PC-9 (cell line): ENCODE data around the gene SSR1. TPM values are rescaled to one million over a fixed set of nuclear protein-coding genes. Genes with fewer than 3 reads are reported as not detected.

Experiments used
- BruUV-seq: library from RNA; stranded (reverse); fragments of 400-500 nt; replicated peaks from 2 replicates; lab custom pipeline; 2021; lab: Mats Ljungman, UMichigan
- CTCF ChIA-PET: fragments of 300-600 bp; sonication (Branson Sonifier 250); formaldehyde crosslinking; loops from one replicate; lab custom pipeline; 2022; ENCODE audit warnings: antibody characterized with exemption; lab: Charles Lee
- POLR2A ChIA-PET: fragments of 300-600 bp; sonication (Branson Sonifier 250); formaldehyde crosslinking; loops from one replicate; lab custom pipeline; 2022; ENCODE audit warnings: antibody characterized with exemption; ENCODE audit not compliant: unreplicated experiment; lab: Charles Lee
- DNase-seq, 2 experiments: peaks; one replicate each; pipeline versions ENCODE4 v3.0.0 to v3.0.0-alpha.2; 2015 to 2022; ENCODE audit warnings: mixed read lengths in 1 of 2
- H2AFZ ChIP-seq: fragments of 200-600 bp; sonication (generic); 2 replicates; pipeline ENCODE4 v1.8.1; 2017; ENCODE audit warnings: antibody characterized with exemption
- H3F3A ChIP-seq: fragments of 200-600 bp; sonication (generic); 2 replicates; pipeline ENCODE4 v1.8.1; 2017; ENCODE audit warnings: antibody characterized with exemption, mild to moderate bottlenecking, low read depth; ENCODE audit not compliant: insufficient read depth
- H3K27ac ChIP-seq: fragments of 200-600 bp; sonication (generic); 2 replicates; pipeline ENCODE4 v1.6.1; 2016; ENCODE audit warnings: mixed run types
- H3K27me3 ChIP-seq: fragments of 200-600 bp; sonication (generic); 2 replicates; pipeline ENCODE4 v1.6.1; 2016; ENCODE audit warnings: low read depth, mixed run types; ENCODE audit not compliant: insufficient read depth
- H3K36me3 ChIP-seq: fragments of 200-600 bp; sonication (generic); 2 replicates; pipeline ENCODE4 v1.6.1; 2016; ENCODE audit warnings: low read depth, mixed run types
- H3K4me1 ChIP-seq: fragments of 200-600 bp; sonication (generic); replicated peaks from 2 replicates; pipeline ENCODE4 v1.6.1; 2016; ENCODE audit warnings: mixed run types; ENCODE audit not compliant: insufficient read depth
- H3K4me2 ChIP-seq: fragments of 200-600 bp; sonication (generic); 2 replicates; pipeline ENCODE4 v1.6.1; 2017; ENCODE audit warnings: mixed run types
- H3K4me3 ChIP-seq: fragments of 200-600 bp; sonication (generic); 2 replicates; pipeline ENCODE4 v1.6.1; 2016; ENCODE audit warnings: mixed run types
- H3K79me2 ChIP-seq: fragments of 200-600 bp; sonication (generic); 2 replicates; pipeline ENCODE4 v1.6.1; 2017; ENCODE audit warnings: low read depth, mixed run types
- H3K9me2 ChIP-seq: fragments of 200-600 bp; sonication (generic); 2 replicates; pipeline ENCODE4 v1.8.1; 2017; ENCODE audit warnings: mild to moderate bottlenecking; ENCODE audit not compliant: insufficient read depth
- H3K9me3 ChIP-seq: fragments of 200-600 bp; sonication (generic); 2 replicates; pipeline ENCODE4 v1.8.1; 2016; ENCODE audit warnings: low read depth; ENCODE audit not compliant: insufficient read depth
- H4K20me1 ChIP-seq: fragments of 200-600 bp; sonication (generic); 2 replicates; pipeline ENCODE4 v1.8.1; 2017; ENCODE audit not compliant: insufficient read depth
- EZH2 ChIP-seq: fragments of 200-600 bp; sonication (generic); IDR thresholded peaks from 2 replicates; pipeline ENCODE4 v1.8.0; 2017; ENCODE audit warnings: antibody characterized with exemption, low read depth
- intact Hi-C: fragments of 100-400 bp; cut with micrococcal nuclease; formaldehyde crosslinking; loops from one replicate; pipeline ENCODE4 v1.10.0; 2022; ENCODE audit not compliant: unreplicated experiment
- total RNA-seq: library from RNA; stranded (reverse); gene quantifications from 2 replicates; pipeline ENCODE4 v1.2.3, GENCODE V29; 2021
- TF ChIP-seq, protein P1 (sequence below): fragments of 200-600 bp; sonication (generic); conservative IDR thresholded peaks from 2 replicates; pipeline ENCODE4 v1.6.1; 2017; ENCODE audit warnings: mixed run types, antibody characterized with exemption, mild to moderate bottlenecking, moderate library complexity

Gene SSR1
- total RNA-seq, 1 experiment from 2014 or later = 118 TPM

DNA sequence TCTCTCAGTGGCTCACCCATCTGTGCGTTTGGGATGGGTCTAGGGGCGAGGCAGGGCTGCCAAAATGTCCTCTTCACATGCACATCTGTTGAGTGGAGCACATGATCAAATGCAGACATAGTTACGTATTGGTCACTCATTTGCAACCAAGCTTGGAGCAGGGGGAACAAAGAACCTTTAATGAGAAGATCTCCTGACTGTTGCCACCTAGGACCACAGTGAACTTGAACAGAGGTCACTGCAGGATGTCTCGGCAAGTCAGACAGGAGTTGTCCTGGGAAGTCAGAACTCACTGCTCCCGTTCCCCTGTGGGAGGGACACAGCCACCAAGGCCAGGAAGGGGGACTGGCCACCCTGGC, 73.4 kb downstream of the SSR1 start:
- H3K4me1 ChIP-seq = peaks cover 52% of the 10 kb centered on the region
- no peaks in the 10 kb centered on the region for H3K9me3 ChIP-seq
- H3K79me2 ChIP-seq = peaks cover 24% of the 10 kb centered on the region
- H4K20me1 ChIP-seq = no peaks in the 10 kb centered on the region
- ChIA-PET CTCF (no interaction called here), POLR2A (no interaction called here)
- TF ChIP-seq, protein P1, sequence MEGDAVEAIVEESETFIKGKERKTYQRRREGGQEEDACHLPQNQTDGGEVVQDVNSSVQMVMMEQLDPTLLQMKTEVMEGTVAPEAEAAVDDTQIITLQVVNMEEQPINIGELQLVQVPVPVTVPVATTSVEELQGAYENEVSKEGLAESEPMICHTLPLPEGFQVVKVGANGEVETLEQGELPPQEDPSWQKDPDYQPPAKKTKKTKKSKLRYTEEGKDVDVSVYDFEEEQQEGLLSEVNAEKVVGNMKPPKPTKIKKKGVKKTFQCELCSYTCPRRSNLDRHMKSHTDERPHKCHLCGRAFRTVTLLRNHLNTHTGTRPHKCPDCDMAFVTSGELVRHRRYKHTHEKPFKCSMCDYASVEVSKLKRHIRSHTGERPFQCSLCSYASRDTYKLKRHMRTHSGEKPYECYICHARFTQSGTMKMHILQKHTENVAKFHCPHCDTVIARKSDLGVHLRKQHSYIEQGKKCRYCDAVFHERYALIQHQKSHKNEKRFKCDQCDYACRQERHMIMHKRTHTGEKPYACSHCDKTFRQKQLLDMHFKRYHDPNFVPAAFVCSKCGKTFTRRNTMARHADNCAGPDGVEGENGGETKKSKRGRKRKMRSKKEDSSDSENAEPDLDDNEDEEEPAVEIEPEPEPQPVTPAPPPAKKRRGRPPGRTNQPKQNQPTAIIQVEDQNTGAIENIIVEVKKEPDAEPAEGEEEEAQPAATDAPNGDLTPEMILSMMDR = no peak
- no peak for TF ChIP-seq EZH2
- no peak overlapping the region for H3K4me3 ChIP-seq
- H3F3A ChIP-seq = peaks cover 31% of the 10 kb centered on the region; the same call in 1 of the 2 replicates
- no peak overlapping the region for H3K4me2 ChIP-seq
- no peak overlapping the region for H3K27ac ChIP-seq
- BruUV-seq = no TSS peak
- no peak overlapping the region for H2AFZ ChIP-seq
- no peak for DNase-seq
- intact Hi-C loops = loop anchor here (1.0 to 5.0 kb wide), 3 partner anchors 37 to 527 kb away; no protein-coding TSS in a partner anchor
- H3K27me3 ChIP-seq = no peaks in the 10 kb centered on the region
- H3K36me3 ChIP-seq = no peaks in the 10 kb centered on the region
- H3K9me2 ChIP-seq = no peaks in the 10 kb centered on the region

DNA sequence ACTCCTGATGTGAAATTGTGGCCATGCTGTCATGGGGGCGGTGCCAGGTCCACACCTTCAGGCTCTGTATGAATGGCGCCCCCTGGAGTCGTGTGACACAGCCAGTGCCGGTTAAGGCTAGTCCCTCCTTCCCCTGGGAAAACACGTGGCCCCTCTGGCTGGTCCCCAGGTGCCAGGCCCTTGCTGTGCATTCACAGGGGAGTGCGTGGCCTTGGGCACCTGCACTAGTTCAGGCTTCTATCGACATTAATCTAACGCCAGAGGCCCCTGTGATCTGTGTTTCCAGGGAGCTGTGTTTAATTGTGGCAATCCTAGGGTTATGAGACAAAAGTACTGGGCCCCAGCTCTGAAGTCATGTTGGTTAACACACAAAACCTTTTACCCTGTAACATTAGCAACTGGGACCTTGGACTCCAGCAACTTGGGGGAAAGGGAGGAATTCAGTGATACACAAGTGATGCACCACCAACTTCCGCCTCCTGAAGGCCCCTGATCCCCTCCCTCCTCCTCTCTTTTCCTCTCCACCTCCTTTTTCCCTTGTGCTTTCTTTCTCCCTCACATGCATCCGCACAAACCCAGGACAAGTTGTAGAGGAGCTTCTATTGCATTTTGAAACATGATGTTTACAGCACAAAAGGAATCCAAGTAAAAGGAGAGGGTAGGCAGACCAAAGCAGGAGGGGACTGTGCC, 74.0 kb downstream of the SSR1 start:
- Histone ChIP-seq H3K4me3 (no peak overlapping the region), H2AFZ (no peak overlapping the region), H3K27ac (no peak overlapping the region), H3K9me3 (no peaks in the 10 kb centered on the region), H3F3A (peaks cover 34% of the 10 kb centered on the region; the same call in 1 of the 2 replicates), H3K27me3 (no peaks in the 10 kb centered on the region), H3K4me1 (peaks cover 57% of the 10 kb centered on the region), H3K9me2 (no peaks in the 10 kb centered on the region), H4K20me1 (no peaks in the 10 kb centered on the region), H3K4me2 (no peak overlapping the region), H3K36me3 (no peaks in the 10 kb centered on the region), H3K79me2 (peaks cover 29% of the 10 kb centered on the region)
- intact Hi-C loops = loop anchor here (1.0 to 5.0 kb wide), 3 partner anchors 37 to 527 kb away; no protein-coding TSS in a partner anchor
- CTCF ChIA-PET = interaction anchor here (0.5 to 0.8 kb wide), 4 partner anchors 418 to 735 kb away, joined by 3 to 4 read pairs (median 4); no protein-coding TSS in a partner anchor
- TF ChIP-seq EZH2 = no peak
- TF ChIP-seq, protein P1 = peak; percentile 67
- POLR2A ChIA-PET = no interaction called here
- BruUV-seq = no TSS peak
- DNase-seq = peak; percentile 53 to 84

DNA sequence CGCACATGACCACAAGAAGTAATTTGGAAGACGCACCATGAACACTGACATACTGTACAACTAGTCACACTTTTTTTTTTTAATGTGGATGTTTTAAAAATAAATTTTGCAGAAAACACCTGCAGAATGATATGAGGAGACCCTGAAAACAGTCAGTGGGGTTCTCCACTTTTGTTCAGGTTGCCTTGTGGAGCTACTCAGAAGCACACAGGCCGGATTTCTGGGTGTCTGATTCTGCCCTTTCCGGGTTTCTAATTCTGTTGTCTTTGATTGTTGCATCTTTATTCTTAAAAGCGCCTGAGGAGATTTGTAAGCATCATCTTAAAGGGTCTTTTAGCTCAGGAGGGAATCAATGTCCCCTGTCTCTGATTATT, 74.5 kb downstream of the SSR1 start:
- no peak for DNase-seq
- CTCF ChIA-PET = interaction anchor here (0.5 to 0.8 kb wide), 5 partner anchors 417 to 735 kb away, joined by 3 to 4 read pairs (median 4); no protein-coding TSS in a partner anchor
- Histone ChIP-seq H2AFZ (no peak overlapping the region), H3K36me3 (no peaks in the 10 kb centered on the region), H3K27me3 (no peaks in the 10 kb centered on the region), H3K79me2 (peaks cover 29% of the 10 kb centered on the region), H3K27ac (no peak overlapping the region), H3F3A (peaks cover 36% of the 10 kb centered on the region; the same call in 1 of the 2 replicates), H3K4me3 (no peak overlapping the region), H3K4me1 (peaks cover 62% of the 10 kb centered on the region), H3K9me2 (no peaks in the 10 kb centered on the region), H4K20me1 (no peaks in the 10 kb centered on the region), H3K4me2 (no peak overlapping the region), H3K9me3 (no peaks in the 10 kb centered on the region)
- intact Hi-C loops = loop anchor here (2.0 to 5.0 kb wide), 2 partner anchors 36 to 310 kb away; no protein-coding TSS in a partner anchor
- POLR2A ChIA-PET = no interaction called here
- BruUV-seq = no TSS peak
- TF ChIP-seq, protein P1 = no peak
- no peak for TF ChIP-seq EZH2
